ENCODE data around the gene ATP8B4. TPM values are rescaled to one million over a fixed set of nuclear protein-coding genes. Genes with fewer than 3 reads are reported as not detected.

The ATP8B4 gene
- total RNA-seq, 2 donors from 2014 or later, result 16.8 to 16.9 TPM

- peaks cover 7% of the 10 kb centered on the region for H3K9me3 ChIP-seq
- peaks cover 0 to 20% of the 10 kb centered on the region in 2 donors for H3K4me1 ChIP-seq (ENCODE audit: control insufficient read depth in 1 of 2, low read depth in 2 of 2)
- DNase-seq (ENCODE audit: low spot score) (no peak), ATAC-seq (ENCODE audit: insufficient number of reproducible peaks, low FRiP score, low read depth) (no peak)
- H3K36me3 ChIP-seq, result no peaks in the 10 kb centered on the region
- H3K4me3 ChIP-seq, result no peak overlapping the region
- no peak overlapping the region for H3K27ac ChIP-seq
- H3K27me3 ChIP-seq (replicated peaks; ENCODE audit: insufficient read depth), result no peaks in the 10 kb centered on the region
- no peak for TF ChIP-seq CTCF (IDR thresholded peaks at IDR 0.05)
Measured at GRCh38 chr15:49908236-49908932, 210.6 kb downstream of the ATP8B4 start.

GRCh38 chr15:49906966-49907365 is 212.1 kb downstream of the ATP8B4 start:
- no peak for TF ChIP-seq CTCF (IDR thresholded peaks at IDR 0.05)
- Histone ChIP-seq H3K36me3 (no peaks in the 10 kb centered on the region), H3K9me3 (peaks cover 7% of the 10 kb centered on the region), H3K4me3 (no peak overlapping the region), H3K27ac (no peak overlapping the region), H3K4me1 (ENCODE audit: control insufficient read depth in 1 of 2, low read depth in 2 of 2) (peaks cover 5 to 31% of the 10 kb centered on the region in 2 donors), H3K27me3 (replicated peaks; ENCODE audit: insufficient read depth) (no peaks in the 10 kb centered on the region)
- DNase-seq (ENCODE audit: low spot score), result no peak
- ATAC-seq (ENCODE audit: insufficient number of reproducible peaks, low FRiP score, low read depth), result no peak

GRCh38 chr15:49905221-49905620 is 213.8 kb downstream of the ATP8B4 start:
- DNase-seq (ENCODE audit: low spot score) (no peak), ATAC-seq (ENCODE audit: insufficient number of reproducible peaks, low FRiP score, low read depth) (no peak)
- Histone ChIP-seq H3K4me3 (no peak overlapping the region), H3K4me1 (ENCODE audit: control insufficient read depth in 1 of 2, low read depth in 2 of 2) (peaks cover 22 to 49% of the 10 kb centered on the region in 2 donors), H3K27me3 (replicated peaks; ENCODE audit: insufficient read depth) (no peaks in the 10 kb centered on the region), H3K36me3 (no peaks in the 10 kb centered on the region), H3K27ac (no peak overlapping the region), H3K9me3 (peaks cover 2% of the 10 kb centered on the region)
- TF ChIP-seq CTCF (IDR thresholded peaks at IDR 0.05), result no peak

- Histone ChIP-seq H3K27ac (peak overlapping the region in 1 of 2 donors; percentile 84), H3K9me3 (no peaks in the 10 kb centered on the region), H3K27me3 (replicated peaks; ENCODE audit: insufficient read depth) (no peaks in the 10 kb centered on the region), H3K4me3 (no peak overlapping the region), H3K4me1 (ENCODE audit: control insufficient read depth in 1 of 2, low read depth in 2 of 2) (peaks cover 30 to 58% of the 10 kb centered on the region in 2 donors), H3K36me3 (no peaks in the 10 kb centered on the region)
- ATAC-seq (ENCODE audit: insufficient number of reproducible peaks, low FRiP score, low read depth), result no peak
- no peak for TF ChIP-seq CTCF (IDR thresholded peaks at IDR 0.05)
- no peak for DNase-seq (ENCODE audit: low spot score)
Measured at GRCh38 chr15:49904296-49904695, 214.7 kb downstream of the ATP8B4 start.

- H3K27ac ChIP-seq, result peak overlapping the region; percentile 84 to 89
- H3K4me3 ChIP-seq, result peak overlapping the region; percentile 28
- peaks cover 30 to 61% of the 10 kb centered on the region in 2 donors for H3K4me1 ChIP-seq (ENCODE audit: control insufficient read depth in 1 of 2, low read depth in 2 of 2)
- H3K27me3 ChIP-seq (replicated peaks; ENCODE audit: insufficient read depth), result no peaks in the 10 kb centered on the region
- no peak for DNase-seq (ENCODE audit: low spot score)
- no peak for TF ChIP-seq CTCF (IDR thresholded peaks at IDR 0.05)
- H3K9me3 ChIP-seq, result no peaks in the 10 kb centered on the region
- H3K36me3 ChIP-seq, result no peaks in the 10 kb centered on the region
- peak; percentile 71 for ATAC-seq (ENCODE audit: insufficient number of reproducible peaks, low FRiP score, low read depth)
Measured at GRCh38 chr15:49902685-49903501, 216.1 kb downstream of the ATP8B4 start.
